NCI-H69 (cell line): Measurements from ENCODE around the gene CTRB1.
"Not testable (repeated sequence)": the region's sequence is repeated elsewhere in the genome, so short reads cannot be mapped to it uniquely, and the experiment has no call there.

Source experiments
- DNase-seq: peaks from one replicate; lab custom pipeline; 2025; lab: John Stamatoyannopoulos, UW

Gene CTRB1

DNA sequence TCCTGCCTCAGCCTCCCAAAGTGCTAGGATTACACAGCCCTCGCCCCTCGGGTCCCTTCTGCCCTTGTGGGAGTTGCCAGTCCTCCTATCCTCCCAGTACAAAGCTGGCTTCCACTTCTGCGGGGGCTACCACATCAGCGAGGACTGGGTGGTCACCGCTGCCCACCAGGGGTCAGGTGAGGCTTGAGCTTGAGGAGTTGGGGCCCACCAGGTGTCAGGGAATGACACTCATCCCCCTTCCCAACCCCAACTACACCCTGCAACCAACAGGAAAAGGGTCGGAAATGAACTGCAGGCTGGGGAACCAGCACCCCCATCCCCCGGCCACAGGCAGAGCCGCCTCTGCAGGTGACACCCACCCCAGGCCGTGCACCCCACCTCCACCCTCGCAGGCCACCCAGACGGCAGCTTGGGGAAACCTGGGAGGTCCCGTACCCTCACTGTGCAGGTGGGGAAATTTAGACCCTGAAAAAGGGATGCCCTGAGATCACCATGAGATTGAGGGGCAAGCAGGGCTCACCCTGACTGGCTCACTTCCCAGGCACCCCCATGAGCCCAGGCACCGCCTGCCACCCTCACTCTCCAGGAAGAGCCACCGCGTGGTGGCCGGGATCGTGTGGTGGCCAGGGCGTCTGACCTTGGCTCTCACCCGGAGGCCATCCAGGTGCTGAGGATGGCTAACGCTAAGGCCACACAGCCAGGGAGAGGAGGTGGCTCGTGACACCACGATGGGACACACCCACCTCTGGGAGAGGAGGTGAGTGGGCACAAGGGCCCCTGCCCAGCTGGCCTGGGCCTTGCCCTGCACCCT is 8.0 kb downstream of the CTRB1 start:
- DNase-seq = no peak

DNA sequence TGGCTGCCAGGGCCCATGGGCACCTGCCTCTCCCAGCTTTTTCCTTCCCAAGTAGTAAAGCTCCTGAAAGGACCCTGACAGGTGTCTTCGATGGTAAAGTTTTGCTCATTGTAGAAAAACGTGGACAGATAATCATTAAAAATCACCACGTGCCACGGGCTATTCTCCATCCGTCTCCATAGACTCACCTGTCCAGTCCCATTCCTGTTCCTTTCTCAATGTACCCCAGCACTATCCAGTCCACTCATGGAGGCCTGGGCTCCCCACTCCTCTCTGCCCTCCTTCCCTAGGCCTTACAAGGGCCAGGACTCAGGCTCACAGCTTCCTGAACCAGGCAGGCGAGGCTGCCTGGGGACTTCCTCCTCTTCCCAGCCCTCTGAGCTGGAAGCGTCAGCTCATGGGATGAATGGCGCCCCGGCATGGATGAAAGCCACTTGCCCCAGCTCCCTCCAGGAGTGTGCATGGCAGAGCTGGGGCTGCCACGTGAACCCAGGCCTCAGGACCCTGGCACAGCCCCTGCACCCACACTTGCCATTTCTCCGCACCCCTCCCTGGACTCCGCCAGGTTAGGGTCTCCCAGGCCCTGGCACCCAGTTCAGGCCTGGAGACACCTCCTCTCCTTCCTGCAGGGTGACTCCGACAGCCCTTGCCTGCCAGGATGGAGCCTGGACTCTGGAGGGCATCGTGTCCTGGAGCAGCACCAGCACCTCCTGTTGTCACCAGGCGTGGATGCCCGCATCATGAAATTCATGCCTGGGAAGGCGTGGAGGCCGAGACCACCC is 8.8 kb downstream of the CTRB1 start:
- DNase-seq = no peak

DNA sequence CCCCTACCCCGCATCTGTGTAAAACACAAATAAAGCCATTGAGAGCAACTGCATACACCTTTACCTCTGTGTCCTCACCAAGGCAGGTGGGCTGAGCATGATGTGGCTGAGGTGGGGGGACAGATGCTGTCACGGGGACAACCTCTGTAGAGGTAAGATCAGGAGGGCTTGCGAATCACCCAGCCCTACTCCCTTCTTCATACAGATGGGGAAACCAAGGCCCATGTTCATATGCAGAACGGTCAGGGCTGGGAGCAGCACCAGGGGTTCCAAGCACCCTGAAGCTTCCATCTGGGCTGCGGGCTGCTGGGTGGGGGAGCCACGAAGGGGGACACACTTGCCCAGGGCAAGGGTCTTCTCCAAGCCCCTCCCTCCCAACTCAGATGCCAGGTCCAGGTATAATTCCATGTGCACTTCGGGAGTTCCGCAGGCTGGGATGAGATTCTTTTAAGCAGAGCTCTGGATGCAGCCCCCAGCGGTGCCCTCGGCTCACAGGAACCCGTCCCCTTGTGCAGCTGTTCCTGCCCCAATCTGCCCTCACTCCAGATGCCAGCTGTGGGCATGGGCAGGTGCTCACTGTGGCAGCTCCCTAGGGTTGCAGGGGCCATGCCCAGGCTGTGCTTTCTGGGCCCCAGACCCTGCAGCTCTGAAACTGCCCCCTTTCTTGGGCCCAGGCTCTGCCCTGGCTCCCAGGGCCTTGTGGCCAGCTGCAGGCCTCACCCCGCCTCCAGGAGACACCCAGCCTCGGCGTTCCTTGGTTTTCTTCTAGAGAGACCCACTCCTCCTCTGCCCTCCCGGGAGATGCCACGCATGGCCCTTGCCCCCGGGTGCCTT is 9.6 kb downstream of the CTRB1 start:
- no peak for DNase-seq

- no peak for DNase-seq
These were observed 10.6 kb downstream of the CTRB1 start for GRCh38 chr16:75229172-75230031.

GRCh38 chr16:75230471-75231110 is 11.8 kb downstream of the CTRB1 start:
- DNase-seq = no peak

DNA sequence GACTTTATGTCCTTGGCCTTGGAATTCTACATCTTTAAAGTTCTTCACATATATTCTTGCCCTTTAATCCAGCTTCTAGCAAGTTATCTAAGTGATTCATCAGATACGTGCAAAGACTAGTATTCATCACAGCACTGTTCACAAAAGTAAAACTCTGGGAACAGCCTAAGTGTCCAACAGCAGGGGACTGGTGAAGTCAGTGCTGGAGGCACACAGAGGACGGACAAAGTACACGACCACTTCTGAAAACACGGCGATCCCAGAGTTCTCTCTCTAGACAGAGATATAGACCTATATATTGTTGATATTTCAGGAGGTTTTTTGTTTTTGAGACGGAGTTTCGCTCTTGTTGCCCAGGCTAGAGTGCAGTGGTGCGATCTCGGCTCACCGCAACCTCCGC is 12.8 kb downstream of the CTRB1 start:
- DNase-seq = no peak

GRCh38 chr16:75233611-75233938 is 14.8 kb downstream of the CTRB1 start:
- no peak for DNase-seq

DNA sequence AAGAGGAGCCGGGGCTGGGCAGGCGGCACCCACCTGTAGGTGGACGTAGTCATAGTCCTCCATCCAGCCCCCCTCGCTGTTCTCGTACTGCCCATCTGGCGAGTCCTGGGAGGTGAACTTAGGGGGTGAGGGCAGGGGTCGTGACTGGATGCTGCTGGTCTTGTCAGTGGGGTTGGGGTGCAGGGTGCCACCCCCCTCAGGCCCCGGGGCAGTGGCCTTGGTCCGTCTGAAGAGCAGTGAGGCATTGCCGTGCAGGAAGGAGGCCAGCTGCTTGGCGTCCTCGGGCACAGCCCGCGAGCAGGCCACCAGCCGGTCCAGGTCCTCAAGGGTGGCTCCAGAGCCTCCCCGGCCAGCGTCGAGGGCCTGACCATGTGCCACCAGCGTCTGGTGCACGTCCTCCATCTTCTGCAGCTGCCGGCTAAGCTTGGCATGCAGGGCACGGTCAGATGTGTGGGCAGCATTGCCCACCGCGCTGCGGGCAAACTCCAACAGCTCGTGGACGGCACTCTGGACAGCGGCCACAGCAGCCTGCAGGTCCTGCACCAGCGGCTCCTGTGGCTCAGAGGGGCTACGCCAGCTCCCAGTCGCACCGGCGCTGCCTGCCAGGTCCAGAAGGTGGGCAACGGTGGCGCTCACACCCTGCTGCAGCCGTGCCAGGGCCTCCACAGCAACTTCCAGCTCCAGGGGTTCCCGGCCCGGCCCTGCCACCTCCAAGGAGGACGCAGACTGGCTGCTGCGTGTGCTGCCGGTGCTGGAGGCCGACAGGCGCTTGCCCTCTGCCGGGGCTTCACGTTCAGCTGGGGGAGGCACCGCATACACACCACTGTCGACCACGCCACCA is 16.3 kb downstream of the CTRB1 start:
- DNase-seq = no peak

DNA sequence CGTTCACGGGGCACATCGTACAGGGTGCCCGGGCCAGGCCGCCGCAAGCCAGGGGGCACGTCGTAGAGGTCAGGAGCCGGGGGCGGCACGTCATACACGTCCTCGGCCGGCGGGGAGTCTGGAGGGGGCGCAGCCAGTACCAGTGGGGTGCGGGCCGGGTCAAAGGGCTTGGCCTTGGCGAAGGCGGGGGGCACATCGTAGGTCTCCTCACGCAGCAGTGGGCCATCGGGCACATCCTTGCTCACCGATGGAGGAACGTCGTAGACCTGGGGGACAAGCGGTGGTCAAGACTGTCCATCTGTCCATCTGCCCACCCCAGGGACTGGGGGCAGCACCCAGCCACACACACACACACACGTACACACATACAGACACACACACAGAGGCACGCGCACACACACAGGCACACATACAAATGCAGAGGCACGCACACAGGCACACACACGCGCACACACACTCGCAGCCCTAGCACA is 17.0 kb downstream of the CTRB1 start:
- DNase-seq = no peak

DNA sequence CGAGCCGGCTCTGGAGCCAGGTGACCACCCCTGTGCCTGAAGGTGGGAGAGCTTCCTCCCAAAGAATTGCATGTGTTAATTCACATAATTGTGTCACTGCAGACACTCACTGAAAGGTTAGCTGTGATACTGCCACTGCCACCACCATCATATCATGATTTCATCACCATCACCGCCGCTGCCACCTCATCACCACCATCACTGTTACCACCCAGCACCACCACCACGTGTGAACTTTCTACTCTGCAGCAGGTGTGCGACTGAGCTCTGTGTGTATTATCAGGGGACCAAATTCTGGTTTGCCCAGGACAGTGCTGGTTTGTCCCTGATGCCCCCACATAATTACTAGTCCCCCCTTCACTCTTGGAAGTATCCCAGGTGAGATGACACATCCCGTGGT is 17.4 kb downstream of the CTRB1 start:
- DNase-seq = no peak

- no peak for DNase-seq
These were observed 18.1 kb downstream of the CTRB1 start for GRCh38 chr16:75236736-75237397.

DNA sequence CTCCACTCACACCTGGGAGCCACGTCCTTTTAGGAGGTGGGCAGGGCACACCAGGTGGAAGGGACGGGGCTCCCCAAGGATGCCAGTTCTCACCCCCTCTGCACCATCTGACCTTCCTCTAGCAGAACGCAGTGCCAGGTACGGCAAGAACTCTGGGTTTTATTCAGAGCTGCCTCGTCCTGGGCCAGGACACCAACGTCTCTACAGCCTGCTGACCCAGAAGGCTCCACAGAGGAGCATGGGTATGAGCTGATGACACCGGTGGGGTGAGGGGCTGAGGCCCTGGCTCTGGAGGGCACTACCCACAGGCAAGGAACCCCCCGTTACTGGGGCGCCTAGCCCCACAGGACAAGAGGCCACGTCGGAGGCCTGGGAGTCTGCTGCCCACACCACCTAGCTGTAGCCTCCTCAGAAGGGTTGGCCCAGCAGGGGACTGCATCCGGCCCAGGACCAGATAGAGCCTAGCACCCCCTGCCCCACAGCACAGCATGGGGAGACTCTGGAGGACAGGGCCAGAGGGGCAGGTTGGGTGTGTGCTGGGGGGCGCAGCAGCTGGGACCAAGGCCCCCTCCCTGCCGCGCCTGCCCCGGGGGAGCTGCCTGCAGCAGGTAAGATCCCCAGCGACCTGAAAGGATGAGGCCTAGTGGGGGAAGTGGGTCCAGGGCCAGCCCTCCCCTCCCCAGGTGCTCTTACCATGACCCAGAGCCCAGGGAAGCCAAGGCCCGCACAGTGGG is 18.8 kb downstream of the CTRB1 start:
- no peak for DNase-seq

DNA sequence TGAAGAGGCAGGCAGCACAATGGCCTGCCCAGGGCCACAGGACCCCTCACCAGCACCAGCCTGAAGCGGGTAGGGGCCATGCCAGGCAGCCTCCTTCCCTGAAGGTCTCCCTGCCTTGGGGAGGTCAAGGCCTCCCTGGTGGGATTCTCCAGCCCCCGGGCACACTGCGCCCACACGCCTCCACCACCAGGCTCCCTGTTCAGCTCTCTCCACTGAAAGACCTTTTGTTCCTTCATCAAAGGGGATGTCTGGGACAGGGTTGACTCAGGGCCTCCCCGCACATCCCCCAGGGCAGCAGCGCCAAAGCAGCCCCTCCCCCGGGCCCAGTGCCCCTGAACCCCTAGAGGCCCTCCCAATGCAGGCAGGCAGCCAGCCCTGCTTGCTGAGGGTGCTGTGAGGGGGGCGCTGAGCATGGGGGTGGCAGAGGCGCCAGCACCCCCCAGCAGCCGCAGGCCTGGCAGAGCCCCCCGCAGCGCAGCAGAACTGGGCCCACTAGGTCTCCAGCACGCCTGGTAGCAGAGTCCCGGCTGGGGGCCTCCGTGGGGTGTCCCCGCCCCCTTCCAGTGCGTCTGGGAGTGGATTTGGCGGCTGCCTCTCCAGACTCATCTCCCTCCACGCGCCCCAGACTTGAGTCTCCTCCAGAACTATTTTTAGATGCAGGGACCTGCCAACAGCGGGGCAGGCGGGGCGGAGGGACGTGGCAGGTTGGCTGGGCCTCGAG is 19.5 kb downstream of the CTRB1 start:
- DNase-seq = peak; percentile 50

GRCh38 chr16:75238853-75239541 is 20.2 kb downstream of the CTRB1 start:
- peak; percentile 36 for DNase-seq

- DNase-seq = no peak
These were observed 20.8 kb downstream of the CTRB1 start for GRCh38 chr16:75239542-75240122.

DNA sequence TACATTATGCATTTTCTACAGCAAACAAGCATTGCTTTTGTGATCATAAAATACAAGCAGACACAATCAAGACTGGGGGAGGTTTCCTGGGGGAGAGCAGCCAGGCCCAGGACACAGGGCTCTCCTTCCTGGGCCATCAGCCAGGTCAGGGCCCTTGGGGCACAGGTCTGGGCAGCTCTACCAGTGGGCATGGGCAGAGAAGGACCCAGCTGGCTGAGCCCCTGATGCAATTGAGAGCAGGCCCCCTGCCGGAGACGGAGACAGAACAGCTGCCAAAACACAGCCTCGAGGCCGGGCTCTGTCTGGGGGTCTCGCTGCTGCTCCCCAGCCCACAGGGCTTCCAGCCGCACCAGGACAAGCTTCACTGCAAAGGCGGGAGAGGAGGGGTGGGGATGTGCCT is 21.8 kb downstream of the CTRB1 start:
- DNase-seq = not testable (repeated sequence)

DNA sequence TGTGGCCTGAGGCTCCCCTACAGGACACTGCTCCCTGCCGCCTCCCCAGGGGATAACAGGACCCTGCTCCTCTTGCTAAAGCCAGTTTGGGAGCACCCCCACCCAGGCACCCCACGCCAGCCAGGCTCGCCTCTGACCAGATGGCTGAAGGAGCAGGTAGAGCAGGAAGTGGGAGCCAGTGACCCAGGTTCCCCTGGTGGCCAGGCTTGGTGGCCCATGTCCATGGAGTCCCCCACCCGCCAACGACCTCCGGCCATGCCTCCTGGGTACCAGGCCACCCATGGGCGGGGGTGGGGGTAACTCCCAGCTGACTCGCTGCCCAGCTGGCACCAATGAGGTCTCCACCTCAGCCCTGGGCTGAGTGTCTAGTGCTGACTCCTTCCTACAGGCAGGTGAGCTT is 22.6 kb downstream of the CTRB1 start:
- no peak for DNase-seq
